Body of pancreas (tissue), 4 donors: ENCODE measurements around the gene MRPS16. TPM values are rescaled to one million over a fixed set of nuclear protein-coding genes. Genes with fewer than 3 reads are reported as not detected.
"Not testable (repeated sequence)": the region's sequence is repeated elsewhere in the genome, so short reads cannot be mapped to it uniquely, and the experiment has no call there.

Source experiments
- ATAC-seq: fragments of 150-250 bp; one replicate; pipeline ENCODE4 v1.9.1; 2016
- DNase-seq, 4 donors: peaks; one replicate each; pipeline ENCODE4 v3.0.0-alpha.2; 2019
- H3K27ac ChIP-seq, 4 donors: fragments of 200-600 bp; sonication (generic); 1 replicate in 3 of 4; 2 replicates in 1 of 4; pipeline versions ENCODE4 v1.5.1 to v1.6.1; 2016 to 2019; ENCODE audit warnings: mild to moderate bottlenecking in 1 of 4, mixed read lengths in 1 of 4, moderate library complexity in 1 of 4
- H3K27me3 ChIP-seq, 2 donors: fragments of 200-600 bp; sonication (generic); one replicate each; pipeline ENCODE4 v1.6.0; 2016; ENCODE audit warnings: mild to moderate bottlenecking in 1 of 2
- H3K36me3 ChIP-seq, 2 donors: fragments of 200-600 bp; sonication (generic); replicated peaks in 1 of 2; 2 replicates each; pipeline ENCODE4 v1.5.1; 2016; ENCODE audit warnings: low read depth in 2 of 2; ENCODE audit not compliant: insufficient read depth in 1 of 2
- H3K4me1 ChIP-seq: fragments of 200-600 bp; sonication (generic); one replicate; pipeline ENCODE4 v1.6.0; 2016
- H3K4me3 ChIP-seq, 2 donors: fragments of 200-600 bp; sonication (generic); 1 replicate in 1 of 2; 2 replicates in 1 of 2; pipeline ENCODE4 v1.5.1; 2016 to 2019
- H3K9me3 ChIP-seq, 3 donors: fragments of 200-600 bp; sonication (generic); 1 replicate in 2 of 3; 2 replicates in 1 of 3; pipeline ENCODE4 v1.5.1; 2016
- CTCF ChIP-seq, 7 experiments: fragments of 450-650 bp in 4 of 7; fragments of 200-600 bp in 3 of 7; sonication (generic) in 3 of 7; IDR thresholded peaks; one replicate each; pipeline ENCODE4 v1.5.1; 2016 to 2019; ENCODE audit warnings: antibody characterized with exemption in 7 of 7
- POLR2A ChIP-seq, 3 donors: fragments of 450-650 bp; IDR thresholded peaks; one replicate each; pipeline ENCODE4 v1.6.1; 2016; ENCODE audit warnings: antibody characterized with exemption in 3 of 3, mild to moderate bottlenecking in 2 of 3
- WGBS, 2 donors: methylation state at CpG; one replicate each; pipeline ENCODE4 v1.1.5; 2017; 5-methylcytosine and 5-hydroxymethylcytosine counted together
- intact Hi-C: fragments of 100-400 bp; cut with DNase I; formaldehyde crosslinking; loops from one replicate; pipeline ENCODE4 v1.15.1; 2023
- total RNA-seq, 2 donors: library from RNA; depleted of rRNA; stranded (reverse); fragments of >200 nt; gene quantifications; one replicate each; pipeline ENCODE4 v1.1.0, GENCODE V29; 2016

The MRPS16 gene
- total RNA-seq, 2 donors from 2014 or later = 18.7 to 24.7 TPM

- TF ChIP-seq POLR2A (IDR thresholded peaks at IDR 0.05) (no peak), CTCF (IDR thresholded peaks at IDR 0.05) (no peak)
- DNase-seq = no peak
- WGBS, 2 donors = 69 to 76% methylated on average over 4 of the region's 4 CpGs
- no peaks in the 10 kb centered on the region for H3K4me1 ChIP-seq
- H3K27me3 ChIP-seq = no peaks in the 10 kb centered on the region
- H3K9me3 ChIP-seq = no peaks in the 10 kb centered on the region
- intact Hi-C loops = no loop called here
- no peak for ATAC-seq
- H3K36me3 ChIP-seq = no peaks in the 10 kb centered on the region
- no peak overlapping the region for H3K27ac ChIP-seq
- H3K4me3 ChIP-seq = no peak overlapping the region
Measured at GRCh38 chr10:73262105-73262730, 9.8 kb upstream of the MRPS16 start.

- no peak overlapping the region for H3K27ac ChIP-seq
- no peaks in the 10 kb centered on the region for H3K9me3 ChIP-seq
- H3K36me3 ChIP-seq = no peaks in the 10 kb centered on the region
- ATAC-seq = no peak
- no peak overlapping the region for H3K4me3 ChIP-seq
- TF ChIP-seq POLR2A (IDR thresholded peaks at IDR 0.05) (no peak), CTCF (IDR thresholded peaks at IDR 0.05) (no peak)
- DNase-seq = no peak
- no peaks in the 10 kb centered on the region for H3K4me1 ChIP-seq
- no peaks in the 10 kb centered on the region for H3K27me3 ChIP-seq
- 93% methylated on average over 9 of the region's 9 CpGs for WGBS, 2 donors
- intact Hi-C loops = no loop called here
Measured at GRCh38 chr10:73261362-73261995, 9.0 kb upstream of the MRPS16 start.

- H3K4me3 ChIP-seq, H3K4me1 ChIP-seq, H3K36me3 ChIP-seq, H3K27ac ChIP-seq, intact Hi-C loops, H3K9me3 ChIP-seq, H3K27me3 ChIP-seq, ATAC-seq, DNase-seq: not testable (repeated sequence)
- WGBS, 2 donors = 93 to 96% methylated on average over 10 of the region's 10 CpGs
Measured at GRCh38 chr10:73258612-73259011, 6.2 kb upstream of the MRPS16 start.

- Histone ChIP-seq H3K36me3 (no peaks in the 10 kb centered on the region), H3K27me3 (no peaks in the 10 kb centered on the region), H3K9me3 (no peaks in the 10 kb centered on the region), H3K27ac (peak overlapping the region in 3 of 4 donors; percentile 73 to 90 (median 87)), H3K4me3 (peak overlapping the region; percentile 40 to 65), H3K4me1 (peaks cover 24% of the 10 kb centered on the region)
- TF ChIP-seq CTCF (IDR thresholded peaks at IDR 0.05) (no peak), POLR2A (IDR thresholded peaks at IDR 0.05) (no peak)
- DNase-seq (no peak), ATAC-seq (no peak)
- intact Hi-C loops = no loop called here
- 0% methylated on average over 4 of the region's 4 CpGs for WGBS, 2 donors
Measured at GRCh38 chr10:73253225-73253555, 746 bp upstream of the MRPS16 start.

- Histone ChIP-seq H3K36me3 (no peaks in the 10 kb centered on the region), H3K4me1 (peaks cover 32% of the 10 kb centered on the region), H3K27me3 (no peaks in the 10 kb centered on the region), H3K4me3 (peak overlapping the region; percentile 40 to 65), H3K27ac (peak overlapping the region; percentile 73 to 90 (median 86)), H3K9me3 (no peaks in the 10 kb centered on the region)
- ATAC-seq (no peak), DNase-seq (no peak)
- WGBS, 2 donors = 8 to 12% methylated on average over 14 to 23 of the region's 23 CpGs
- no peak for TF ChIP-seq CTCF (IDR thresholded peaks at IDR 0.05)
- TF ChIP-seq POLR2A (IDR thresholded peaks at IDR 0.05) = no peak
- intact Hi-C loops = no loop called here
Measured at GRCh38 chr10:73251683-73252444, 580 bp downstream of the MRPS16 start.
